ENCODE measurements around the gene CSN1S1. TPM values are rescaled to one million over a fixed set of nuclear protein-coding genes. Genes with fewer than 3 reads are reported as not detected.

Gene CSN1S1
- total and polyA plus RNA-seq, 4 donors = not detected

DNA sequence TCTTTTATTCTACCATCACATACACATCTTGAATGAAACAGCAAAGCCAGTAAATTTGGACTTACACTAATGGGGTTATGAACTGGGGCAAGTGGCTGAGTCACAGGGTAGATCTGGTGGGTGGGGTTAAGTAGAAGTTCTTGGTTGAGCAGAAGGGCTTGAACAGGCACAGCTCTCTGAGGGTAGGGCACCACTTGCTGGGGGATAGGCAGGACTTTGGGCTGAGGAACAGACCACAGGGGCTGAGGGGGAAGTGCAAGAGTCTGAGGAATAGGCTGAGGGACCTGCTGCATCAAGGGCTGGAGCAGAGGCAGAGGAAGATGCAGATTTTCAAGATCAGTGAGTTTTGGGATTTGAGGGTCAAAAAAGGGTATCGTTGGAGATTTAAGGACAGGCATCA is 26.3 kb downstream of the CSN1S1 start:
- no peak for TF ChIP-seq FOXA1 (IDR thresholded peaks at IDR 0.05)
- no peak for TF ChIP-seq NR2F2 (IDR thresholded peaks at IDR 0.05)
- TF ChIP-seq YY1 (IDR thresholded peaks at IDR 0.05) = no peak
- no peak overlapping the region for H3K9ac ChIP-seq (ENCODE audit: low read depth in 1 of 2, low read length in 2 of 2)
- no peak overlapping the region for H3K4me3 ChIP-seq (ENCODE audit: low read depth in 1 of 3, low read length in 3 of 3)
- no peak for DNase-seq (ENCODE audit: low spot score)
- no peaks in the 10 kb centered on the region for H3K36me3 ChIP-seq (ENCODE audit: control insufficient read depth in 4 of 4, insufficient read depth in 3 of 4, low read depth in 1 of 4, low read length in 3 of 4)
- 93% methylated on average over 1 of the region's 1 CpG for WGBS
- no peaks in the 10 kb centered on the region for H3K27me3 ChIP-seq (ENCODE audit: control insufficient read depth in 4 of 4, insufficient read depth in 4 of 4, low read length in 3 of 4)
- H3K27ac ChIP-seq (ENCODE audit: low read depth in 1 of 2, low read length in 2 of 2) = no peak overlapping the region
- no peaks in the 10 kb centered on the region for H3K9me3 ChIP-seq (ENCODE audit: control insufficient read depth in 4 of 4, low read length in 3 of 4)
- H3K4me1 ChIP-seq (ENCODE audit: control insufficient read depth in 4 of 4, insufficient read depth in 4 of 4, low read length in 3 of 4) = no peaks in the 10 kb centered on the region

- no peaks in the 10 kb centered on the region for H3K36me3 ChIP-seq (ENCODE audit: control insufficient read depth in 4 of 4, insufficient read depth in 3 of 4, low read depth in 1 of 4, low read length in 3 of 4)
- no peak within 1 kb of the TSS for H3K4me3 ChIP-seq (ENCODE audit: low read depth in 1 of 3, low read length in 3 of 3)
- H3K4me1 ChIP-seq (ENCODE audit: control insufficient read depth in 4 of 4, insufficient read depth in 4 of 4, low read length in 3 of 4) = no peaks in the 10 kb centered on the region
- DNase-seq (ENCODE audit: low spot score) = no peak
- no peaks in the 10 kb centered on the region for H3K27me3 ChIP-seq (ENCODE audit: control insufficient read depth in 4 of 4, insufficient read depth in 4 of 4, low read length in 3 of 4)
- no peaks in the 10 kb centered on the region for H3K9me3 ChIP-seq (ENCODE audit: control insufficient read depth in 4 of 4, low read length in 3 of 4)
- no peak within 1 kb of the TSS for H3K9ac ChIP-seq (ENCODE audit: low read depth in 1 of 2, low read length in 2 of 2)
- no peak within 1 kb of the TSS for H3K27ac ChIP-seq (ENCODE audit: low read depth in 1 of 2, low read length in 2 of 2)
- TF ChIP-seq, protein P1, sequence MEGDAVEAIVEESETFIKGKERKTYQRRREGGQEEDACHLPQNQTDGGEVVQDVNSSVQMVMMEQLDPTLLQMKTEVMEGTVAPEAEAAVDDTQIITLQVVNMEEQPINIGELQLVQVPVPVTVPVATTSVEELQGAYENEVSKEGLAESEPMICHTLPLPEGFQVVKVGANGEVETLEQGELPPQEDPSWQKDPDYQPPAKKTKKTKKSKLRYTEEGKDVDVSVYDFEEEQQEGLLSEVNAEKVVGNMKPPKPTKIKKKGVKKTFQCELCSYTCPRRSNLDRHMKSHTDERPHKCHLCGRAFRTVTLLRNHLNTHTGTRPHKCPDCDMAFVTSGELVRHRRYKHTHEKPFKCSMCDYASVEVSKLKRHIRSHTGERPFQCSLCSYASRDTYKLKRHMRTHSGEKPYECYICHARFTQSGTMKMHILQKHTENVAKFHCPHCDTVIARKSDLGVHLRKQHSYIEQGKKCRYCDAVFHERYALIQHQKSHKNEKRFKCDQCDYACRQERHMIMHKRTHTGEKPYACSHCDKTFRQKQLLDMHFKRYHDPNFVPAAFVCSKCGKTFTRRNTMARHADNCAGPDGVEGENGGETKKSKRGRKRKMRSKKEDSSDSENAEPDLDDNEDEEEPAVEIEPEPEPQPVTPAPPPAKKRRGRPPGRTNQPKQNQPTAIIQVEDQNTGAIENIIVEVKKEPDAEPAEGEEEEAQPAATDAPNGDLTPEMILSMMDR (IDR thresholded peaks at IDR 0.05; ENCODE audit: low read depth, low read length, missing input control) = no peak
- TF ChIP-seq ZBTB33 (IDR thresholded peaks at IDR 0.05) = no peak
- no peak for TF ChIP-seq RAD21 (IDR thresholded peaks at IDR 0.05)
- TF ChIP-seq RXRA (IDR thresholded peaks at IDR 0.05) = no peak
- TF ChIP-seq YY1 (IDR thresholded peaks at IDR 0.05) = no peak
- no peak for TF ChIP-seq FOXA1 (IDR thresholded peaks at IDR 0.05)
- no peak for TF ChIP-seq FOXA2 (IDR thresholded peaks at IDR 0.05)
- TF ChIP-seq TAF1 (conservative IDR thresholded peaks at IDR 0.05) = no peak
- TF ChIP-seq JUND (IDR thresholded peaks at IDR 0.05) = no peak
- 86% methylated on average over 2 of the region's 2 CpGs for whole genome bisulfite sequencing
Observed at GRCh38 chr4:69965628-69966027, 34.8 kb downstream of the CSN1S1 start, which contains the start of gene CSN2. CSN2 (minus strand) TSS chr4:69965728; CDS start chr4:69960995, 4,733 bp downstream.

DNA sequence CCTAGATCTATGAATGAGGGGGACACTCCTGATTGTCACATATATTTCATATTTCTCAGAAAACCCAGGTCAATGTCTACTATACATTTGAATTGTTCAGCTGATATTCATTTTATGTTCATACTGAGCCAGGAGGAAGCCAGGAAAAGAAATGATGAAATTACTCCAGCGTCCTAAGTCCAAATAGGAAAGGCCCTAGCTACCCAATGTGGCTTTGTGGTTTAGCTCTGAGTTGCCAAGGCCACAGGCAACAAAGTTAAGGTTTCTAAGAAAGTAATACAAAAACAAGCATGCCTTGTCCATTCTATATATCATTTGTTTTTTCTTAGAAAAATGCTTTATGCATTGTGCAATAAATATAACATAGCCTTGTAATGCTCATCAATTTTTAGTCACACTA is 39.2 kb downstream of the CSN1S1 start:
- no peaks in the 10 kb centered on the region for H3K9me3 ChIP-seq (ENCODE audit: control insufficient read depth in 4 of 4, low read length in 3 of 4)
- no peak for TF ChIP-seq EGR1 (IDR thresholded peaks at IDR 0.05; ENCODE audit: low read depth in 2 of 2)
- TF ChIP-seq HNF4G (IDR thresholded peaks at IDR 0.05) = no peak
- TF ChIP-seq, protein P2, sequence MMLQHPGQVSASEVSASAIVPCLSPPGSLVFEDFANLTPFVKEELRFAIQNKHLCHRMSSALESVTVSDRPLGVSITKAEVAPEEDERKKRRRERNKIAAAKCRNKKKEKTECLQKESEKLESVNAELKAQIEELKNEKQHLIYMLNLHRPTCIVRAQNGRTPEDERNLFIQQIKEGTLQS (IDR thresholded peaks at IDR 0.05) = no peak
- peak; percentile 31 to 56 for TF ChIP-seq HNF4A (conservative IDR thresholded peaks at IDR 0.05)
- TF ChIP-seq NR2F2 (IDR thresholded peaks at IDR 0.05) = no peak
- no peak for TF ChIP-seq FOXA2 (IDR thresholded peaks at IDR 0.05)
- H3K4me1 ChIP-seq (ENCODE audit: control insufficient read depth in 4 of 4, insufficient read depth in 4 of 4, low read length in 3 of 4) = no peaks in the 10 kb centered on the region
- no peaks in the 10 kb centered on the region for H3K27me3 ChIP-seq (ENCODE audit: control insufficient read depth in 4 of 4, insufficient read depth in 4 of 4, low read length in 3 of 4)
- no peak for DNase-seq (ENCODE audit: low spot score)
- H3K36me3 ChIP-seq (ENCODE audit: control insufficient read depth in 4 of 4, insufficient read depth in 3 of 4, low read depth in 1 of 4, low read length in 3 of 4) = no peaks in the 10 kb centered on the region
- H3K4me3 ChIP-seq (ENCODE audit: low read depth in 1 of 3, low read length in 3 of 3) = no peak overlapping the region
- no peak overlapping the region for H3K27ac ChIP-seq (ENCODE audit: low read depth in 1 of 2, low read length in 2 of 2)
- 25% methylated on average over 1 of the region's 1 CpG for WGBS
- no peak overlapping the region for H3K9ac ChIP-seq (ENCODE audit: low read depth in 1 of 2, low read length in 2 of 2)
